ENCODE data around the gene EPB41L3.
"Not testable (repeated sequence)": the region's sequence is repeated elsewhere in the genome, so short reads cannot be mapped to it uniquely, and the experiment has no call there.

Gene EPB41L3

GRCh38 chr18:5490753-5491480, 52.9 kb downstream of the EPB41L3 start:
- no peak for TF ChIP-seq CTCF (IDR thresholded peaks at IDR 0.05)
- H3K27ac Mint-ChIP-seq = no peak overlapping the region
- no peaks in the 10 kb centered on the region for H3K27me3 Mint-ChIP-seq (ENCODE audit: low read depth, poor library complexity)
- no peaks in the 10 kb centered on the region for H3K4me1 Mint-ChIP-seq
- H3K36me3 Mint-ChIP-seq (ENCODE audit: low read depth) = peaks cover 21% of the 10 kb centered on the region
- H3K4me3 Mint-ChIP-seq = no peak overlapping the region
- H3K9me3 Mint-ChIP-seq = peaks cover 18% of the 10 kb centered on the region
- DNase-seq = no peak

- TF ChIP-seq CTCF (IDR thresholded peaks at IDR 0.05) = no peak
- Mint-ChIP-seq H3K4me1 (no peaks in the 10 kb centered on the region), H3K4me3 (no peak overlapping the region), H3K9me3 (peaks cover 34% of the 10 kb centered on the region), H3K27me3 (ENCODE audit: low read depth, poor library complexity) (no peaks in the 10 kb centered on the region), H3K27ac (no peak overlapping the region), H3K36me3 (ENCODE audit: low read depth) (peaks cover 41% of the 10 kb centered on the region)
- DNase-seq = no peak
Observed at GRCh38 chr18:5488844-5489243, 55.0 kb downstream of the EPB41L3 start.

- H3K27ac Mint-ChIP-seq = peak overlapping the region; percentile 84
- DNase-seq = not testable (repeated sequence)
- H3K36me3 Mint-ChIP-seq (ENCODE audit: low read depth) = peaks cover 48% of the 10 kb centered on the region
Observed at GRCh38 chr18:5488044-5488443, 55.8 kb downstream of the EPB41L3 start.

GRCh38 chr18:5484526-5484925, 59.3 kb downstream of the EPB41L3 start:
- H3K36me3 Mint-ChIP-seq (ENCODE audit: low read depth) = peaks cover 69% of the 10 kb centered on the region

More at GRCh38 chr18:5488044-5488443, 55.8 kb downstream of the EPB41L3 start:
- peaks cover 35% of the 10 kb centered on the region for H3K9me3 Mint-ChIP-seq
- not testable (repeated sequence) for H3K27me3 Mint-ChIP-seq (ENCODE audit: low read depth, poor library complexity); H3K4me3 Mint-ChIP-seq; H3K4me1 Mint-ChIP-seq

GRCh38 chr18:5481621-5482020, 62.2 kb downstream of the EPB41L3 start:
- TF ChIP-seq CTCF (IDR thresholded peaks at IDR 0.05) = no peak
- Mint-ChIP-seq H3K36me3 (ENCODE audit: low read depth) (peaks cover 54% of the 10 kb centered on the region), H3K27ac (no peak overlapping the region), H3K4me1 (peaks cover 24% of the 10 kb centered on the region), H3K9me3 (peaks cover 44% of the 10 kb centered on the region), H3K4me3 (no peak overlapping the region), H3K27me3 (ENCODE audit: low read depth, poor library complexity) (no peaks in the 10 kb centered on the region)
- DNase-seq = no peak

More at GRCh38 chr18:5484526-5484925, 59.3 kb downstream of the EPB41L3 start:
- no peak overlapping the region for H3K4me3 Mint-ChIP-seq
- TF ChIP-seq CTCF (IDR thresholded peaks at IDR 0.05) = no peak
- no peaks in the 10 kb centered on the region for H3K27me3 Mint-ChIP-seq (ENCODE audit: low read depth, poor library complexity)
- H3K4me1 Mint-ChIP-seq = no peaks in the 10 kb centered on the region
- peaks cover 55% of the 10 kb centered on the region for H3K9me3 Mint-ChIP-seq
- no peak overlapping the region for H3K27ac Mint-ChIP-seq
- no peak for DNase-seq

- DNase-seq = no peak
- Mint-ChIP-seq H3K27me3 (ENCODE audit: low read depth, poor library complexity) (no peaks in the 10 kb centered on the region), H3K4me1 (peaks cover 30% of the 10 kb centered on the region), H3K36me3 (ENCODE audit: low read depth) (peaks cover 39% of the 10 kb centered on the region), H3K9me3 (peaks cover 21% of the 10 kb centered on the region), H3K27ac (no peak overlapping the region), H3K4me3 (no peak overlapping the region)
- TF ChIP-seq CTCF (IDR thresholded peaks at IDR 0.05) = no peak
Observed at GRCh38 chr18:5478261-5478660, 65.5 kb downstream of the EPB41L3 start.
